ENCODE results near the gene PAX7.

Gene PAX7

DNA sequence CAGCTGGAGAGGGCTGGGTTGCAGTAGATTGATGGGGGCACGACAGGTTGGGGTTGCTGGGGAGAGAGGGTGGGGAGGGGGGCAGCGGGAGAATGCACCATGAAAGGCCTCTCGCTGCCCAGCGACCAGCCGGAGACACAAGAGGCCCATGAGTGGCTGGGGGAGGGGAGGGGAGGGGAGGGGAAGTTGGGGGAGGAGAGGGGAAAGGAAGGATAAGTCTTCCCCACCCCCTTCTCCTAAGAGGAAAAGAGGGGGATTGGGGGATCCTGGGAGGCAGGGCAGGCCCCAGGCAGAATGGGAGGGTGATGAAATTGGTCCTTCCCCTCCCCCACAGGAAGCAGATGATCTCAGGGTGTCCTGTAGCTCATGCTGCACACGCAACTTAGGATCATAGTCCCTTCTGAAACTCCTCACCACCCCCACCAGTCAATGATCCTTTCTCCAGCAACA lies 45.7 kb downstream of the PAX7 start:
- TF ChIP-seq, protein P1, sequence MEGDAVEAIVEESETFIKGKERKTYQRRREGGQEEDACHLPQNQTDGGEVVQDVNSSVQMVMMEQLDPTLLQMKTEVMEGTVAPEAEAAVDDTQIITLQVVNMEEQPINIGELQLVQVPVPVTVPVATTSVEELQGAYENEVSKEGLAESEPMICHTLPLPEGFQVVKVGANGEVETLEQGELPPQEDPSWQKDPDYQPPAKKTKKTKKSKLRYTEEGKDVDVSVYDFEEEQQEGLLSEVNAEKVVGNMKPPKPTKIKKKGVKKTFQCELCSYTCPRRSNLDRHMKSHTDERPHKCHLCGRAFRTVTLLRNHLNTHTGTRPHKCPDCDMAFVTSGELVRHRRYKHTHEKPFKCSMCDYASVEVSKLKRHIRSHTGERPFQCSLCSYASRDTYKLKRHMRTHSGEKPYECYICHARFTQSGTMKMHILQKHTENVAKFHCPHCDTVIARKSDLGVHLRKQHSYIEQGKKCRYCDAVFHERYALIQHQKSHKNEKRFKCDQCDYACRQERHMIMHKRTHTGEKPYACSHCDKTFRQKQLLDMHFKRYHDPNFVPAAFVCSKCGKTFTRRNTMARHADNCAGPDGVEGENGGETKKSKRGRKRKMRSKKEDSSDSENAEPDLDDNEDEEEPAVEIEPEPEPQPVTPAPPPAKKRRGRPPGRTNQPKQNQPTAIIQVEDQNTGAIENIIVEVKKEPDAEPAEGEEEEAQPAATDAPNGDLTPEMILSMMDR (IDR thresholded peaks at IDR 0.05): no peak

DNA sequence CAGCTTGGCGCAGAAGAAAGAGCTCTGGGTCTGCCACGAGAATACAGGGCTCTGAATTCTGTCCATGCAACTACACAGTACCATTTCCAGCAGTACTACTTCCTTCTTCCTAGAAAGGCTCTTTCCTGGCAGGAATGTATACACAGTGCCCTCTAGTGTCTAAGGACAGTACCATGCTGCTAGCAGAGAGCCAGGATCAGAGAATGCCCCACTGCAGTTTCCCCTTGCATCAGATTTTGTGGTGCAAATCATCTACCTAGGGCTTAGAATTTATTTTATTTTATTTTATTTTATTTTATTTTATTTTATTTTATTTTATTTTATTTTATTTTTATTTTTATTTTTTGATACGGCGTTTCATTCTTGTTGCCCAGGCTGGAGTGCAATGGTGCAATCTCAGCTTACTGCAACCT lies 50.8 kb downstream of the PAX7 start:
- TF ChIP-seq, protein P1 (IDR thresholded peaks at IDR 0.05): peak; percentile 49

DNA sequence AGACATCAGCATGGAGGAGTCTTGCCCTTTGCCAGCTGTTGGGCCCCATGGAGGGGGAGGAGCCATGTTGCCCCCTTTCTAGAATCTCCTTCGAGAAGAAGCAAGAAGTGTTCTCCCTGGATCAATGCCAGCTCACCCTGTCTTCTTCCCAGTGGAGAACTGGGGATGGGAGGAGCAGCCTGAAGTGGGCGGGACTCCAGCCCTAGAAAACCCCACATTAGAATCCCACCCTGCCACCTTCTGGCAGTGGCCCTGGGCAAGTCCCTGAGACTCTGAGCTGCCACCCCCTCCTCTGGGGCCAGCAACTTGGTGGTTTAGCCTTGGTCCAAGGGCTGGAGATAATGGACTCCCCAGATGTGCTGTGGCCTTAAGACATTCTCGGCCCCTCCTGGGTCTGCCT lies 51.7 kb downstream of the PAX7 start:
- TF ChIP-seq, protein P1 (IDR thresholded peaks at IDR 0.05): no peak

DNA sequence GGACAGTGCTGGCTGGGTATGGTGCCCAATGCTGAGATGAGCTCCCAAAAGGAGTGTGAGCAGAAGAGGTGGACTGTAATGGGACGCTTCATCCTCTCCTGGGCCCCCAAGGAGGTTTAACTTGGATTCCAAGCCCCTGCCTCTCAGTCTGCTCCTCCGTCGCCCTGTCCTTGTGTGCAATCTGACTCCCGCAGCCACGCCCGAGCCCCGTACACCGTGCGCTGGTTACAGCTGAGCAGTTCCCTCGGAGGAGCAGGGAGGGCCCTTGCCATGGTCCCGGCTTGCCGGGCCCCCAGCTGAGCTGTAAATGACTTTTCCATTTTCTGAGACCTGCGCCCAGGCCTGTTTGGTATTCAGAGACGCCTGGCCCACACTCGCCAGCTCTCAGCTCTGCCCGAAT lies 53.7 kb downstream of the PAX7 start:
- TF ChIP-seq, protein P1 (IDR thresholded peaks at IDR 0.05): no peak

DNA sequence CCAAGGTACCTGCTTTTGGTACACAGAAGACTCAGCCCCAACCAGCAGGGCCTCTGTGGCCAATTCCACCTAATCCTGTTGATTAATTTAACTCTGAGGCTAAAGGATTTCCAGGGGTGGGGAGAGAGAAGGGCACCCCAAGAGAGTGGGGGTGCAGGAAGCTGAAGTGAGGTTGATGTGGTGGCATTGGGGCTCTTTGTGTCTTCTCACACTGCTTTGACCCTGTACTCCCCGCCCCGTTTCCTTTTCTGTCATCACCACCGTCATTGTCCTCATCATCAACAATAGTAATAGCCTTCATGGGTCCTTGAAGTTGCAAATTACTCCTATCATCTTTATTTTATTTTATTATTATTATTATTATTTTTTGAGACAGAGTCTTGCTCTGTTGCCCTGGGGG lies 55.9 kb downstream of the PAX7 start:
- TF ChIP-seq, protein P1 (IDR thresholded peaks at IDR 0.05): no peak

DNA sequence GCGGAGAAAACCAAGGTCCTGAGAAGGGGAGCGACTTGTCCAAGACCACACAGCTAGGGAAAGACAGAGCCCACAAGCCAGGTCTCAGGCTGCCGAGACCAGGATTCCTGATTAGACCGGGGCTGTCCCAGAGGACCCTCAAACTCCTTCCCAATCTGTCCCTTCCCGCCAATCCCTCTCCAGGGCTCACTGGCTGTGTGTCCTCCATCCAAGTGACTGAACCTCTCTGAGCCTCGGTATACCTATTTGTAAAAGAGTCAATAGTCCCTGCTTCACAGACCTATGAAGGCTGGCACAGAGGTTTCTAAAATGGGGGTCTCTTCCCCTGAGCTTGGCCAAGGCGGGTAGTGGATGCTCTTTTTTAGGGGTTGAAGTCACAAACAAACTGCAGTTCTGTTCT lies 56.6 kb downstream of the PAX7 start:
- TF ChIP-seq, protein P1 (IDR thresholded peaks at IDR 0.05): no peak

DNA sequence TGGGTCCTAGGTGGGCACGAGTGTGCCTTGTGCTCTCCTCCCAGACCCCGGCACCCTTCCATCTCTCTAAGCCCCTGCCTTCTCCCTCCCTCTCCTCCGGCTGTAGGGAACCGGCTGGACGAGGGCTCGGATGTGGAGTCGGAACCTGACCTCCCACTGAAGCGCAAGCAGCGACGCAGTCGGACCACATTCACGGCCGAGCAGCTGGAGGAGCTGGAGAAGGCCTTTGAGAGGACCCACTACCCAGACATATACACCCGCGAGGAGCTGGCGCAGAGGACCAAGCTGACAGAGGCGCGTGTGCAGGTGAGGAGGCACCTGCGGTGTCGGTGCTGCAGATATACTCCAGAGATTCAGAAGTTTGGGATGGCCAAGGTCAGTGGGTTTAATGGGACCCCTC lies 61.0 kb downstream of the PAX7 start:
- TF ChIP-seq, protein P1 (IDR thresholded peaks at IDR 0.05): no peak

Data from LNCAP (cell line).